Measurements from ENCODE around the gene OCIAD2. TPM values are rescaled to one million over a fixed set of nuclear protein-coding genes. Genes with fewer than 3 reads are reported as not detected.
"Not testable (repeated sequence)": the region's sequence is repeated elsewhere in the genome, so short reads cannot be mapped to it uniquely, and the experiment has no call there.

Gene OCIAD2
- polyA plus RNA-seq, 3 donors, result 239 to 245 (median 239) TPM

DNA sequence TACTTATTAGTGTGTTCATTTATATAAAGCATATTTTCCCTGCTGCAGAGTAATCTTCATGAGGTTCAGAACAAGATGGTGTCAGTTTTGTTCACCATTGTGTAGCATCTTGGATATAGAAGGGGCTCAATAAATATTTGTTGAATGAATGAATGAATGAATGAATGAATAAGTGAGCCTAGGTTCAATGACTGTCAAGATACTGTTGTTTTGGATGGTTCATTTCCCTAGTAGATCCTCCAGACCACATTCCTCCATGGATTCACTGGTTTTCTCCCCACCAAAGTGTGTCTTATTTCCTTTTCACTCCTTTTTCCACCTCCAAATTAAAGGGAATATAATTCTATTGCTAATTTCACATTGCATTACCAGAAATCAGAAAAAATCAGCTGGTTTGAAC is 2.1 kb upstream of the OCIAD2 start:
- DNase-seq (ENCODE audit: low read depth in 3 of 3, low spot score in 2 of 3), result no peak

DNA sequence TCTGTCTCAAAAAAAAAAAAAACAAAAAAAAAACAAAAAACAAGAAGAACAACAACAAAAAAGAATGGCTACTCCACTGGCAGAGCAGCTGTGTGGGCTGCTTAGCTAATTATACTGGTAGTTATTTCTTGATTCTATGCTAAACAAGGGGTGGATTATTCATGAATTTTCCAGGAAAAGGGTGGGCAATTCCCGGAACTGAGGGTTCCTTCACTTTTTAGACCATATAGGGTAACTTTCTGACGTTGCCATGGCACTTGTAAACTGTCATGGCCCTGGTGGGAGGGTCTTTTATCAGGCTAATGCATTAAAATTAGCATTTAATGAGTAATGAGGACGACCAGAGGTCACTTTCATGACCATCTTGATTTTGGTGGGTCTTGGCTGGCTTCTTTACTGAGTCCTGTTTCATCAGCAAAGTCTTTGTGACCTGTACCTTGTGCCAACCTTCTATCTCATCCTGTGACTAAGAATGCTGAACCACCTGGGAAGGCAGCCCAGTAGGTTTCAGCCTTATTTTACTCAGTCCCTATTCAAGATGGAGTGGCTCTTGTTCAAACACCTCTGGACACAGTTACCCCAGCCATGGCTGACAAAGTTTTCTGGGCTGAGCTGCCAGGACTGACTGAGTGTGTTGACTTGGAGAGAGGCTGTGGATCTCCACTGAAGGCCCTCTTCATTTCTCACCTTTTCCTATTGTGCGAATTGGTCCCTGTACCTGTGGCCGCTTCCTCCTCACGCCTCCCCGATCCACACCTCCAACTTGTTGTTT is 1.3 kb upstream of the OCIAD2 start:
- no peak for DNase-seq (ENCODE audit: low read depth in 3 of 3, low spot score in 2 of 3)

DNA sequence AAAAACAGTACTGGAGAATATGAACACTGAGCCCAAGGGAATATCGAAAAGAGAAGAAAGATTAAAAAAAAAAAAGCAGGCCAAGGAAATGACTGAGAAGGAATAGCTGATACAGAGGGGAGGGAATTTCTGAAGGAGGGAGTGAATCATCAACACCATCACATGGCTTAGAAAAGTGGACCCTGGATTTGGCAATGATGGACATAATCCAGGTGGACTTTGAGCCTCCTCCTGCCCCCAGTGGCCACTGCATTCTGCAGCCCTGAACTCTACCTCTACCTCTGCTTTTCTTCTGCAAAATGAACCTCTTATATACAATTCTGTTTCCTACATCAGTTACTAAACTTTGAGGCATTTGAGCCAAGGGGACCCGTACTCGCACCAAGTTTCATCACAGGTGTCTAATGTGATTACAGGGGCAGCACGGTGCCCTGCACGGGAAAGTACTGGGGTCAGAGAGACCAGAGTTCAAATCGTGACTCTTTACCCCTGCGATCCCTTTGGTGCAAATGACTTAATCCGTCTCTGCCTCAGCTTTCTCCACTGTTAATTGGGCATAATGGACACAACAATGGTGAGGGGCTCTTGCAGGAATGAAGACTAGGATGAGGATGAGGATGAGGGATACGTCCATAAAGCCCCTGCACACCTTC is 1.1 kb downstream of the OCIAD2 start:
- DNase-seq (ENCODE audit: low read depth in 3 of 3, low spot score in 2 of 3), result peak in 1 of 3 donors; percentile 2

DNA sequence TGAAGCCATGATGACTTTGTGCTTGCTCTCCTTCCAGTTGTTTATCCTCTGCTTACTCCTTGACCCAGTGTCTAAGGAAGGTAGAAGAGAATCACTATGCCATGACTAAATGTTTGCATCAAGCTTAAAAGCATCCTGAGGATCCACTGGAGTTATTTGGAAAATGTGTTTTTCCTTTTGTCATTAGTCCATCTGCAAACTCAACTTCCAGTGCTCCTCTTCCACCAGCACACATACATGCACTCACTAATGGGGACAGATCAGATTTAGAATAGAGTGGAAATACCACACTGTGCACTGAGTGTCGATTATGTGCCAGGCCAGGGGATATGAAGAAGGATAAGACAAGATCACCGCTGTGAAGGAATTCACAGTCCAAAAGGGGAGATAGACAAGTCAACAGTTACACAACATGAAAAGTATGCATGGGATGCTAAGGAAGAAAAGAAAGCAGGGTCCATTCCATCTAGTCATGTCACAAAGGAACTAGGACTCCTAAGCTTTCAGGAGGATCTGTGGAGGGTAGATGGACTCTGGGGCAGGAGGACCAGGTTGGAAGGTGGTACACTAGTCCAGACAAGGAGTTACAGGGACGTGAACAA is 1.9 kb downstream of the OCIAD2 start:
- no peak for DNase-seq (ENCODE audit: low read depth in 3 of 3, low spot score in 2 of 3)

DNA sequence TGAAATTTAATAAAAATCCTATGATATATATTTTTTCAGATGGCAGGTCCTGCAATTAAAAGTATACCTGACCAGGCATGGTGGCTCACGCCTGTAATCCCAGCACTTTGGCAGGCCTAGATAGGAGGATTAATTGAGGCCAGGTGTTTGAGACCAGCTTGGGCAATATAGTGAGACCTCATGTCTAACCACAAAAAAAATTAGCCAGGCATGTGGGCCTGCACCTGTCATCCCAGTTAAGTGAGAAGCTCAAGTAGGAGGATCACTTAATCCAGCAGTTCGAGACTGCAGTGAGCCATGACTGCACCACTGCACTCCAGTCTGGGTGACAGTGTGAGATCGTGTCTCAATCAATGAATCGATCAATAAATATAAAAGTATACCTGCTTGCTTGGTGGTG is 2.5 kb downstream of the OCIAD2 start:
- DNase-seq (ENCODE audit: low read depth in 3 of 3, low spot score in 2 of 3), result no peak

DNA sequence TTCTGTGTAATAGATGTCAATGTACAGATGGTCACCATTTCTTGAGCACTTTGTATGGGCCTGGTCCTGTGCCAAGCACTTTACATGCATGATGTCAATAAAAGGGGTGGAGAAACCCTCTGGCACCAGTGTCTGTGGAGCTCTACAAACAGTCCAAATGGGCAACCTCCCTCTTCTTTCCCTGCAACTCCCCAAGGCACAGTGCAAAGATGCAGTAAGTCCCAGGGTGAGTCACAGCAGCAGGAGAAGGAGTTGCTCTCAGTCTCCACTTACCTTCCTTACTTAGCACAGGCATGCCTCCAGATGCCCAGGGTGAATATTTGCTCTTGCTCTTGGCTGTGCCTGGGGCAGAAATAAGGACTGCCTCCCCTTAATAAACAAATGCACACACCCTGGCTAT is 4.3 kb downstream of the OCIAD2 start:
- DNase-seq (ENCODE audit: low read depth in 3 of 3, low spot score in 2 of 3), result no peak

DNA sequence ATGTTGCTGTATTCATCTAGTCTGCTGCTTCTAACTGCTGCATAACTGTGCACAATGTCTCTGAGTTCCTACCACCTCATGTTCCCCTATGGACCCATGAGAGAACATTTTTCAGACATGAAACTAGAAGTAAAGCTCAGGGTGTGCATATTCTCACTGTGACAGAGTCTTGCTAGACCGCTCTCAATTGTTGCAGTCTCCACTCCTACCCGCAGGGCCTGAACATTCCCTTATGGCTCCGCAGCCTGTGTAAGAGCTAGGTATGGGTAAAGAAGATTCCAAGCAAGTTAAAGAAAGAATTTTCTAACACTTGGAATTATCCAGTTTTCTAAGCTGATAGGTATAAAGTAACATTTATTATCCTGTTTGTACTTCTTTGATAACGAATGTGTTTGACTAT is 5.4 kb downstream of the OCIAD2 start:
- DNase-seq (ENCODE audit: low read depth in 3 of 3, low spot score in 2 of 3), result no peak

DNA sequence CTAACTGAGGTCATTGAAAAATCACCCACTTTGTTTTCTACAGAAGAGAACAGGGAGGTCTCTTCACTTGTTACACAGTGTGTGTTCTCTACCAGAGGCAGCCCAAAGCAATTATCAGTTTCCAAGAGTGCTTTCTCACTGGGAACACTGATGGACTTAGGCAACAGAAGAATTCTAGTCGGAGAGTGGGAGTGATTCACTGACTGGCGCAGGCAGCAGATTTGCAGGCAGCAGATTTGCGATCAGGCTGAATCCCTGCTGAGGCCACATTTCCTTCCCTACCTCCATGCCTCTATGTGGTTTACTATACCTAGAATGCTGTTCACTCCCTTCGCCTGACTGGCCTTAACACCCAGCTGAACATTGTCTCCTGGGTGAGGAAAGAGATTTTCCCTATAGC is 6.6 kb downstream of the OCIAD2 start:
- no peak for DNase-seq (ENCODE audit: low read depth in 3 of 3, low spot score in 2 of 3)

DNA sequence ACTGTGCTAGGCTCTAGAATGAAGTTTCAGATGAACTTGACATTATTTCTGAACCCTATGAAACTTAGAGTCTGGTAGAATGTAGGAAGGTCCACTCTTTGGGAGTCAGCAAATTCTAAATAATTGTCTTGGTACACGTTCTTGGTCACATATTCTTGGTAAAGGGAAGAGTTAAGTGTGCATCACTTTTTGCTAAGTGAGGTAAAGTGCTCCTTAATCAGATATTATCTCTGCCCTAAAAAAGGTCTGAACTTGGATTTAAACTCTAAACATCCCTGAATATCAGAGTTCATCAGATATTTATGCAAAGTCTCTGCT is 7.2 kb downstream of the OCIAD2 start:
- DNase-seq (ENCODE audit: low read depth in 3 of 3, low spot score in 2 of 3), result no peak

DNA sequence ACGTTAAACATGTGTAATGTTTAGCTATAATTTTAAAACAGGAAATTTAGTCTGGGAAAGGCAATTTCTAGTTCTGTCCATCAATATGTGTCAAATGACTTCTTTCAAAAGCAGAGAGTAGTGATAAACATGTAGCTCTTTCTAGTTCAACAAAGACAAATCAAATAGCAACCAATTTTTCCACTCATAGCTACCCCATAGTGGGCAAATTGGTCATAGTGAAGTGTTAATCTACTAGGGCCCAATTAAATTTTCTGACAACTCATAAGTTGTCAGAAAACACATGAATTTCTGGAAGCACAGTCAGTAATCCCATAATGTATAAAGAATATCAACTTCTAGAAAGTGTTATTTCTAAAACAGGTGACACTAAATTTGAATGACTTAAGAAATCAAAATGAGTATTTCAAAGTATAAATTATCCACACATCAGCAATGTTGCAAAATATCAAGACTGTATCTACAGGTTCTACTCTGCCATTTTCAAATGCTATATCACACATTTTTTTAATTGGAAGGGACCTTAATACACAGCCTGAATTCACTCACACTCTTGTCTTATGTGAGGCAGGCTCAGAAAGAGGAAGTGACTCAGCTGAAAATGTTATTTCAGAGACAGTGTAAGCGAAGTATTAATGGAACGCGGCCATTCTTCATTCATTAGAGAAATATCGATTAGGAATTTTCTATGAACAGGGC is 7.7 kb downstream of the OCIAD2 start:
- no peak for DNase-seq (ENCODE audit: low read depth in 3 of 3, low spot score in 2 of 3)

DNA sequence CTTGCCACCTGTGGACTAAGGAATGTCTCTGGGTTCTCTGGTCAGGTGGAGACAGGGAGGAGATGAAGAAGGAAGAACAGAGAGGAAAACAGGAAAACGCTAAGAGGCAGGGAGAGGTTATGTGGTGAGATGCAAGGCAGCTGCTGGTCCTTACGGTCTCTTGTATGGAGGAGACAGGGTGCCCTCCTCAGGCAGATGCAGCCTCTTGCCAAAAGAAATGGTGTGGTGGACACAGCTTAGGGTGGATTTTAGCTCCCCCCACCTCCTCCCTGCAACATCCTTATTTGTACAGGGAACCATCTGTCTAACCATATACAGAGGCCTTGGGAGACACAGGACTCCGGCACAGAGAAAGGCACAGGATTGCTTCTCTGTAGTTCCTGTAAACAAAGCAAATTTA is 9.7 kb downstream of the OCIAD2 start:
- DNase-seq (ENCODE audit: low read depth in 3 of 3, low spot score in 2 of 3), result no peak

DNA sequence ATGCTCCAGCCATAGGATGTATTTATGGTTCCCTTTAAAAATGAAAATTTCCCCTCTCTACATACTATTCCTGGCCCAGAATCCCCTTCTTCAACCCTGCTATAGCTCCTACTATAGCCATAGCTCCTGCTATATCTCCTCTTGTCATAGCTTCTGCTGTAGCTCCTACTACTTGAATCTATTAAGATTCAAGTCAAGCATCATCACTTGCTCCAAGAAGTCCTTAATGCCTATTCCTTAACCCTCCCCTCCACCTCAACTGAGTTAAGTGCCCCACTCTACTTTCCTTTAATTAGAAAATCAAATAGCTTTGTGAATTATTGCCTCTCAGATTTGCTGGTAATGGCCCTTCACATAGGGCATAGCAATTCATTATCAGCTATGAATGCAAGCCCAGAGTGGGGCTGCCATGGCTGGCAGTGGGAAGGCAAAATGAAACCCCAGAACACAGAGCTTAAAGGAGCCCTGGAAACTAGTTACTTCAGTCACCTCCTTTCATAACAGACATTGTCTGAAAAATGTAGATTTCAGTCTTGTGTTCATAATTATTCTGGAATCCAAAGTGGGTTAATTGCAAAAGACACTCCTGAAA is 15.4 kb downstream of the OCIAD2 start:
- DNase-seq (ENCODE audit: low read depth in 3 of 3, low spot score in 2 of 3), result no peak

DNA sequence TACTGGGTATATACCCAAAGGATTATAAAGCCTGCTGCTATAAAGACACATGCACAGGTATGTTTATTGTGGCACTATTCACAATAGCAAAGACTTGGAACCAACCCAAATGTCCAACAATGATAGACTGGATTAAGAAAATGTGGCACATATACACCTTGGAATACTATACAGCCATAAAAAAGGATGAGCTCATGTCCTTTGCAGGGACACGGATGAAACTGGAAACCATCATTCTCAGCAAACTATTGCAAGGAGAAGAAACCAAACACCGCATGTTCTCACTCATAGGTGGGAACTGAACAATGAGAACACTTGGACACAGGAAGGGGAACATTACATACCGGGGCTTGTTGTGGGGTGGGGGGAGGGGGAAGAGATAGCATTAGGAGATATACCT is 16.8 kb downstream of the OCIAD2 start:
- not testable (repeated sequence) for DNase-seq (ENCODE audit: low read depth in 3 of 3, low spot score in 2 of 3)

DNA sequence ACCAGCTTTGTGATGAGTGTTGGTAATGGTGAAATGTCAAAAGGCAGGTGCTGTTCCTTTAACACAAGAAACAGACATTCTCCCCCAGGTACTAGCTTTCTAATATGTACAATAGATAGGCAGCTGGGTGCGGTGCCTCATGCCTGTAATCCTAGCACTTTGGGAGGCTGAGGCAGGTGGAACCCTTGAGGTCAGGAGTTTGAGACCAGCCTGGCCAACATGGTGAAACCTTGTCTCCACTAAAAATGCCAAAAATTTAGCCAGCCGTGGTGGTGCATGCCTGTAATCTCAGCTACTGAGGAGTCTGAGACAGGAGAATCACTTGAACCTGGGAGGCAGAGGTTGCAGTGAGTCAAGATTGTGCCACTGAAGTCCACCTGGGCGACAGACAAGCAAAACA is 24.9 kb downstream of the OCIAD2 start:
- DNase-seq (ENCODE audit: low read depth in 3 of 3, low spot score in 2 of 3), result not testable (repeated sequence)

DNA sequence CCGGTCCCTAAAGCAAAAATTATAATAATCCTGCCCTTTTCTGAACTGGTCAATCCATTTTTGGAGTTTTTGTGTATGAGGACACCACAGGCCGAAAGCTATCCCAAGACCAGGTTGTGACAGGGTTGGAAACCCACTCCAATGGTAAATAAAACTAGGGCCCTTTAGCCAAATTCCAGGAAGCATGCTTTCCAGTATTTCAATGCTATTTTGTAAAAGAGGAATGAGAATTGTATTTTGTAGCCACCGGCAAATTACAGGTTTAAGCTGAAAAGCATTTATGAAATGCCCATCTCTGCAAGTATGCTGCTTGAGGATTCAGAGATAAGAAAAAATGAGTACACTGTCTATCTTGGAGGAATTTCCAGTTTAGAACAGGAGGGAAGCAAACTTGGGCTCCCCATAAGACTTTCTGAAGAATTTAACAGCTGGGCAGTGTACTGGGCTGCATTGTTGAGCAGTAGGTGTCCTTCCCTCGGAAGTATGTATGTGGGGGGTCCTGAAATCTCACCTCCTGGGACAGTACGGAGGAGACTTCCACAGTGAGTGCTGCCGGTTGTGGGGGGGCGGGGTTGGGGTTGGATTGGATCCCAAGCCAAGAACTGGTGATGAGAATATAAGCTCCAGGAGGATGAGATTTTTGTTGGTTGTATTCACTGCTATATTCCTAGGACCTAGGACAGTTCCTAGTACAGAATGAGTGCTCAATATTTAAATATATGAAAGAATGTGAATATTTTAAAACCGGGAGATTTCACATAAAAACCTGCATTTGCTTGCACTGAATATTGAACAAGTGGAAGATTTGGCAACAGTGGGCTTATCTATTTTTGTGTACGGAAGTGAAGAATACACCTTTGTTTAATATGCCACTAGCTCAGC is 26.8 kb downstream of the OCIAD2 start:
- DNase-seq (ENCODE audit: low read depth in 3 of 3, low spot score in 2 of 3), result no peak

DNA sequence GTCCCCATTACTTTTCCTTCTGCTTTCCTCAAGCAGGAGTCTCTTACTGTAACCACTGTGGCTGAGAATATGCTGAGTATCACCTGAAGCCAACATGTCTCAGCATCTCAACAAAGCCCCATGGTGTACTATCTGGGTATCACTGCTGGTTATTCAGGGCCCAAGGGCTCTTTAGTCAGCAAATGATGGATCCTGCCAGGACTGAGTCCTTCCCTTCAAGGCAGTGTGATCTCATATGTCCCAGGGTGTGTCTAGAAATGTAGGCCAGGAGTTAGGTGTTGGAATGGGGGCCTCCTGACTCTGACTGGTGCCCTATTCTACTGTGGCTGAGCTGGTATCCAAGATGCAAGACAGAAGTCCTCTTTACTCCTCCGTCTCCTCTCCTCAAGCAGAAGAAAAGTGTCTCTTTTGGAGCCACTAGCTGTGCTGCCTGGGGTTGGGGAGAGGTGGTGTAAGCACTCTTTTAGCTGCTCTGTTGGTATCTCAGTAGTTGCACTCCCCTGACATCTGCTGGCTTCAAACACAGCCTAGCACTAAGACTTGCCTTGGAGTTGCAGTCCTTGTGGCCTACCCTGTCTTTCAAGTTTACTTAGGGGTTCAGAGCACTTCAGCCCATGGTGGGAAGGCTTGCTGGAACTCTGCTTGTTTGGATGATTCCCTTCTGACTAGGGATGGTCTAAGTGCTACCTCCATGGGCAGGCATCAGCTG is 28.6 kb downstream of the OCIAD2 start:
- DNase-seq (ENCODE audit: low read depth in 3 of 3, low spot score in 2 of 3), result no peak

DNA sequence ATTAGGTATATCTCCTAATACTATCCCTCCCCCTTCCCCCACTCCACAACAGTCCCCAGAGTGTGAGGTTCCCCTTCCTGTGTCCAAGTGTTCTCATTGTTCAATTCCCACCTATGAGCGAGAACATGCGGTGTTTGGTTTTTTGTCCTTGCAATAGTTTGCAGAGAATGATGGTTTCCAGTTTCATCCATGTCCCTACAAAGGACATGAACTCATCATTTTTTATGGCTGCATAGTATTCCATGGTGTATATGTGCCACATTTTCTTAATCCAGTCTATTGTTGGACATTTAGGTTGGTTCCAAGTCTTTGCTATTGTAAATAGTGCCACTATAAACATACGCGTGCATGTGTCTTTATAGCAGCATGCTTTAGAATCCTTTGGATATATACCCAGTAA is 41.9 kb downstream of the OCIAD2 start:
- DNase-seq (ENCODE audit: low read depth in 3 of 3, low spot score in 2 of 3), result not testable (repeated sequence)

DNA sequence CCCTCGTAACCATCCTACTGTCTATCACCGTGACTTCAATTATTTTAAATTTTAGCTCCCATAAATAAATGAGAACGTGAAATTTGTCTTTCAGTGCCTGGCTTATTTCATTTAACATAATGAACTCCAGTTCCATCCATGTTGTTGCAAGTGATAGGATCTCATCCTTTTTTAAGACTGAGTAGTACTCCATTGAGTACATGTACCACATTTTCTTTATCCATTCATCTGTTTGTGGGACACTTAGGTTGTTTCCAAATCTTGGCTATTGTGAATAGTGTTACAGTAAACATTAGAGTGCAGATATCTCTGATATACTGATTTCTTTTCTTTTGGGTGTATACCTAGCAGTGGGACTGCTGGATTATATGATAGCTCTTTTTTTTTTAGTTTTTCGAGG is 42.8 kb downstream of the OCIAD2 start:
- DNase-seq (ENCODE audit: low read depth in 3 of 3, low spot score in 2 of 3), result no peak

DNA sequence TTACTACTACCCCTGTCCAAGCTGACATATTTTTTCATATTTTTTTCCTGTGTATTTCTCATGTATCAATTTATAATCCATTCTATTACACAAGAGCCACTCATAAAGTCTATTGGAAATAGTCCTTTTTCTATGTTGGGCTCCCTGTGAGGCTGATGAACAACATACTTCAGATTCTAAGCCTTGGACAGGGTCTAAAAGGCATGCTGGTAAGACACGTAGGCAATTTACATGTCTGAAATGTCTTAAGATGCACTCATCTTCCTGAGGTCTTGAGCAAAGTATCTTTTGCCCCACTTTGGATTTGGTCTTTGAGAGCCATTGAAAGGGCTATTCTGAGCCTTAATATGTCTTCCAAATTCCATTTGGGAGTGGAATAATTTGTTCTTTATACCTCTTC is 43.9 kb downstream of the OCIAD2 start:
- no peak for DNase-seq (ENCODE audit: low read depth in 3 of 3, low spot score in 2 of 3)

DNA sequence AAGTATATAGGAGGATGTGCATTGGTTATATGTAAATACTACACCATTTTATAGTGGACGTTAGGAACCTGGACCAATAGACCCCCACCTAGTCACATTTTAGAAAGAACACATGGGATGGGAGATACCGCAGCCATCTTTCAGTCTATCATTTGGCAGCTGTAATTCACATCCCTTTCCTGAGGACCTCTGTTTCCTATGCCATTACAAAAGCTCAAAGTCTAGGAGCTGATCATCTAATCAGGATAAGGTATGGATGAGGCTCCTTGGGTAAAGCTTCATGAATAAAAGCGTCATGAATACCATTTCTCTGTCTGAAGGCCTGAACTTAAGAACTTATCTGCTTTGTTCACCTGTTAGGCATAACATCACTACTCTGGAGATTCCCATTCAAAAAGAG is 44.5 kb downstream of the OCIAD2 start:
- no peak for DNase-seq (ENCODE audit: low read depth in 3 of 3, low spot score in 2 of 3)
